Measurements from ENCODE around the gene IGF1. TPM values are rescaled to one million over a fixed set of nuclear protein-coding genes. Genes with fewer than 3 reads are reported as not detected.

The IGF1 gene
- polyA plus RNA-seq, 1 of the 3 experiments (the other 2 are of a cell fraction), result 0.07 TPM

DNA sequence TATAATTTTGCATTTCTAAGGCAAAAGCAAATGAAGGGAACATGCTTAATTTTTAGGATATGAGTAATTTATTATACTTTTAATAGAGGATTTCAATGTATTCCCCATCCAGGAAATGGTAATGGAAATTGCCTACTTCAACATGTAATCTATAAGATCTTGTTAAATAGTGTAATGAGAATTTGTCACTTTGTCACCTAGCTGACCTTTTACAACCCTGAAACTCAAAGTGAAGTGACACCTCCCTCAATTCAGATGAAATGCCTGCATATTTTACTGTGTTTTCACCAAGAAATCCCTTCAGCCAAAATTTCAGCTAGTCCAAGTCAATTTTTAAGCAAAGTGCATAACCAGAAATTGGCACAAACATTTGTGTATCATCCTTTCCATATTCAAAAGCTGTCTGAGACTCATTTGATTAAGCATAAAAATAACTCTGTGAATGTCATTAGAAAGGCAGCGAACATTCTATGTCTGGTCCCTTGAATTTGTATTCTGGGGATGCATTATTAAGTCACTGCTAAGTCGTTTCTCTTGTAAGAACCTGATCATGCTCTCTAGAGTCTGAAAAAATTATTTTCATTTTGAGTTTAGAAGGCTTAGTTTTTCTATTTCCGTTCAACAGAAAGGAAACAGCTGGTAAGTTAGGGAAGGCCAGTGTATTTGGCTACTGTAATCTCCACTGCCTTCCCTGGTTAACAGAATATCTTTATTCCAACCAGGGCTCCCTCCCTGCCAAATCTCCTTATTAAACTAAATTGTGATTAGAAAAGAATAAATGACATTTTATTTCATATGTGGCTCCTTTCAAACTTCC, 100.8 kb downstream of the IGF1 start:
- CTCF ChIA-PET, result no interaction called here
- H3K4me2 ChIP-seq, result no peak overlapping the region
- no peak overlapping the region for H3K27ac ChIP-seq (ENCODE audit: low read depth in 2 of 2, low read length in 1 of 2)

More for the DNA sequence above, 100.8 kb downstream of the IGF1 start:
- no peaks in the 10 kb centered on the region for H4K20me1 ChIP-seq (ENCODE audit: insufficient read depth)
- H3K36me3 ChIP-seq (replicated peaks in 1 of 2; ENCODE audit: control insufficient read depth in 1 of 2, insufficient read depth in 2 of 2, low read length in 1 of 2), result no peaks in the 10 kb centered on the region
- H3K4me3 ChIP-seq (ENCODE audit: low read depth in 2 of 2, low read length in 1 of 2), result no peak overlapping the region
- no peaks in the 10 kb centered on the region for H3K27me3 ChIP-seq (ENCODE audit: insufficient read depth)
- TF ChIP-seq SMC3 (IDR thresholded peaks at IDR 0.05; ENCODE audit: low read depth, low read length), result no peak
- TF ChIP-seq MXI1 (IDR thresholded peaks at IDR 0.05; ENCODE audit: low read depth, low read length), result no peak
- no peak for TF ChIP-seq TAF1 (IDR thresholded peaks at IDR 0.05; ENCODE audit: borderline replicate concordance, low read depth, low read length)
- no peak for TF ChIP-seq FOSL2 (IDR thresholded peaks at IDR 0.05; ENCODE audit: borderline replicate concordance, low read depth)
- TF ChIP-seq, protein P1, sequence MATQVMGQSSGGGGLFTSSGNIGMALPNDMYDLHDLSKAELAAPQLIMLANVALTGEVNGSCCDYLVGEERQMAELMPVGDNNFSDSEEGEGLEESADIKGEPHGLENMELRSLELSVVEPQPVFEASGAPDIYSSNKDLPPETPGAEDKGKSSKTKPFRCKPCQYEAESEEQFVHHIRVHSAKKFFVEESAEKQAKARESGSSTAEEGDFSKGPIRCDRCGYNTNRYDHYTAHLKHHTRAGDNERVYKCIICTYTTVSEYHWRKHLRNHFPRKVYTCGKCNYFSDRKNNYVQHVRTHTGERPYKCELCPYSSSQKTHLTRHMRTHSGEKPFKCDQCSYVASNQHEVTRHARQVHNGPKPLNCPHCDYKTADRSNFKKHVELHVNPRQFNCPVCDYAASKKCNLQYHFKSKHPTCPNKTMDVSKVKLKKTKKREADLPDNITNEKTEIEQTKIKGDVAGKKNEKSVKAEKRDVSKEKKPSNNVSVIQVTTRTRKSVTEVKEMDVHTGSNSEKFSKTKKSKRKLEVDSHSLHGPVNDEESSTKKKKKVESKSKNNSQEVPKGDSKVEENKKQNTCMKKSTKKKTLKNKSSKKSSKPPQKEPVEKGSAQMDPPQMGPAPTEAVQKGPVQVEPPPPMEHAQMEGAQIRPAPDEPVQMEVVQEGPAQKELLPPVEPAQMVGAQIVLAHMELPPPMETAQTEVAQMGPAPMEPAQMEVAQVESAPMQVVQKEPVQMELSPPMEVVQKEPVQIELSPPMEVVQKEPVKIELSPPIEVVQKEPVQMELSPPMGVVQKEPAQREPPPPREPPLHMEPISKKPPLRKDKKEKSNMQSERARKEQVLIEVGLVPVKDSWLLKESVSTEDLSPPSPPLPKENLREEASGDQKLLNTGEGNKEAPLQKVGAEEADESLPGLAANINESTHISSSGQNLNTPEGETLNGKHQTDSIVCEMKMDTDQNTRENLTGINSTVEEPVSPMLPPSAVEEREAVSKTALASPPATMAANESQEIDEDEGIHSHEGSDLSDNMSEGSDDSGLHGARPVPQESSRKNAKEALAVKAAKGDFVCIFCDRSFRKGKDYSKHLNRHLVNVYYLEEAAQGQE (IDR thresholded peaks at IDR 0.05; ENCODE audit: low read depth, low read length), result no peak
- TF ChIP-seq TEAD4 (IDR thresholded peaks at IDR 0.05; ENCODE audit: borderline replicate concordance, insufficient read depth), result no peak
- TF ChIP-seq, protein P2, sequence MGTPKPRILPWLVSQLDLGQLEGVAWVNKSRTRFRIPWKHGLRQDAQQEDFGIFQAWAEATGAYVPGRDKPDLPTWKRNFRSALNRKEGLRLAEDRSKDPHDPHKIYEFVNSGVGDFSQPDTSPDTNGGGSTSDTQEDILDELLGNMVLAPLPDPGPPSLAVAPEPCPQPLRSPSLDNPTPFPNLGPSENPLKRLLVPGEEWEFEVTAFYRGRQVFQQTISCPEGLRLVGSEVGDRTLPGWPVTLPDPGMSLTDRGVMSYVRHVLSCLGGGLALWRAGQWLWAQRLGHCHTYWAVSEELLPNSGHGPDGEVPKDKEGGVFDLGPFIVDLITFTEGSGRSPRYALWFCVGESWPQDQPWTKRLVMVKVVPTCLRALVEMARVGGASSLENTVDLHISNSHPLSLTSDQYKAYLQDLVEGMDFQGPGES (IDR thresholded peaks at IDR 0.05; ENCODE audit: low read depth, low read length), result no peak
- no peak for TF ChIP-seq RFX5 (IDR thresholded peaks at IDR 0.05; ENCODE audit: low read length)
- TF ChIP-seq GABPA (IDR thresholded peaks at IDR 0.05; ENCODE audit: low read depth), result no peak
- no peak for TF ChIP-seq FOXJ3 (CRISPR knock-in tag; IDR thresholded peaks at IDR 0.05)
- TF ChIP-seq, protein P3, sequence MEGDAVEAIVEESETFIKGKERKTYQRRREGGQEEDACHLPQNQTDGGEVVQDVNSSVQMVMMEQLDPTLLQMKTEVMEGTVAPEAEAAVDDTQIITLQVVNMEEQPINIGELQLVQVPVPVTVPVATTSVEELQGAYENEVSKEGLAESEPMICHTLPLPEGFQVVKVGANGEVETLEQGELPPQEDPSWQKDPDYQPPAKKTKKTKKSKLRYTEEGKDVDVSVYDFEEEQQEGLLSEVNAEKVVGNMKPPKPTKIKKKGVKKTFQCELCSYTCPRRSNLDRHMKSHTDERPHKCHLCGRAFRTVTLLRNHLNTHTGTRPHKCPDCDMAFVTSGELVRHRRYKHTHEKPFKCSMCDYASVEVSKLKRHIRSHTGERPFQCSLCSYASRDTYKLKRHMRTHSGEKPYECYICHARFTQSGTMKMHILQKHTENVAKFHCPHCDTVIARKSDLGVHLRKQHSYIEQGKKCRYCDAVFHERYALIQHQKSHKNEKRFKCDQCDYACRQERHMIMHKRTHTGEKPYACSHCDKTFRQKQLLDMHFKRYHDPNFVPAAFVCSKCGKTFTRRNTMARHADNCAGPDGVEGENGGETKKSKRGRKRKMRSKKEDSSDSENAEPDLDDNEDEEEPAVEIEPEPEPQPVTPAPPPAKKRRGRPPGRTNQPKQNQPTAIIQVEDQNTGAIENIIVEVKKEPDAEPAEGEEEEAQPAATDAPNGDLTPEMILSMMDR (IDR thresholded peaks at IDR 0.05), result no peak
- TF ChIP-seq RAD21 (IDR thresholded peaks at IDR 0.05; ENCODE audit: low read length), result no peak
- no peak for TF ChIP-seq MEF2A (IDR thresholded peaks at IDR 0.05; ENCODE audit: borderline replicate concordance, low read depth)
- no peak for TF ChIP-seq YY1 (IDR thresholded peaks at IDR 0.05; ENCODE audit: low read depth)
- TF ChIP-seq FOXM1 (IDR thresholded peaks at IDR 0.05; ENCODE audit: low read depth), result no peak
- TF ChIP-seq, protein P4, sequence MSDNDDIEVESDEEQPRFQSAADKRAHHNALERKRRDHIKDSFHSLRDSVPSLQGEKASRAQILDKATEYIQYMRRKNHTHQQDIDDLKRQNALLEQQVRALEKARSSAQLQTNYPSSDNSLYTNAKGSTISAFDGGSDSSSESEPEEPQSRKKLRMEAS (IDR thresholded peaks at IDR 0.05; ENCODE audit: low read depth), result no peak
- TF ChIP-seq, protein P5, sequence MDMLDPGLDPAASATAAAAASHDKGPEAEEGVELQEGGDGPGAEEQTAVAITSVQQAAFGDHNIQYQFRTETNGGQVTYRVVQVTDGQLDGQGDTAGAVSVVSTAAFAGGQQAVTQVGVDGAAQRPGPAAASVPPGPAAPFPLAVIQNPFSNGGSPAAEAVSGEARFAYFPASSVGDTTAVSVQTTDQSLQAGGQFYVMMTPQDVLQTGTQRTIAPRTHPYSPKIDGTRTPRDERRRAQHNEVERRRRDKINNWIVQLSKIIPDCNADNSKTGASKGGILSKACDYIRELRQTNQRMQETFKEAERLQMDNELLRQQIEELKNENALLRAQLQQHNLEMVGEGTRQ (IDR thresholded peaks at IDR 0.05; ENCODE audit: borderline replicate concordance, low read depth, low read length), result no peak
- TF ChIP-seq, protein P6, sequence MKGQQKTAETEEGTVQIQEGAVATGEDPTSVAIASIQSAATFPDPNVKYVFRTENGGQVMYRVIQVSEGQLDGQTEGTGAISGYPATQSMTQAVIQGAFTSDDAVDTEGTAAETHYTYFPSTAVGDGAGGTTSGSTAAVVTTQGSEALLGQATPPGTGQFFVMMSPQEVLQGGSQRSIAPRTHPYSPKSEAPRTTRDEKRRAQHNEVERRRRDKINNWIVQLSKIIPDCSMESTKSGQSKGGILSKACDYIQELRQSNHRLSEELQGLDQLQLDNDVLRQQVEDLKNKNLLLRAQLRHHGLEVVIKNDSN (IDR thresholded peaks at IDR 0.05; ENCODE audit: borderline replicate concordance, low read depth), result no peak
- TF ChIP-seq EZH2phosphoT487 (IDR thresholded peaks at IDR 0.05; ENCODE audit: borderline replicate concordance, low read depth), result no peak
- no peak for DNase-seq
- no peak overlapping the region for H3K9ac ChIP-seq
- H3K9me2 ChIP-seq, result no peaks in the 10 kb centered on the region
- no peaks in the 10 kb centered on the region for H3K9me3 ChIP-seq
- H3F3A ChIP-seq (replicated peaks; ENCODE audit: insufficient read depth), result no peaks in the 10 kb centered on the region
- H2AFZ ChIP-seq (ENCODE audit: low read depth), result no peak overlapping the region
- H3K79me2 ChIP-seq (ENCODE audit: insufficient read depth), result no peaks in the 10 kb centered on the region
- POLR2A ChIA-PET, result no interaction called here
- no peaks in the 10 kb centered on the region for H3K4me1 ChIP-seq (ENCODE audit: control insufficient read depth in 1 of 2, insufficient read depth in 2 of 2, low read depth in 1 of 2, low read length in 1 of 2)
- WGBS (ENCODE audit: low lambda C conversion rate), result 5% methylated on average over 3 of the region's 3 CpGs

Measured in SK-N-SH (cell line).